Neural cell (in vitro differentiated cells): ENCODE measurements around the gene FAM174C. TPM values are rescaled to one million over a fixed set of nuclear protein-coding genes. Genes with fewer than 3 reads are reported as not detected.

ENCODE experiments used
- H2AFZ ChIP-seq: fragments of 200-600, 300-800 bp; sonication (generic), shearing (Covaris generic); 2 replicates; pipeline ENCODE4 v1.6.0; 2014; ENCODE audit warnings: low read depth, mild to moderate bottlenecking, antibody characterized with exemption, low read length, moderate library complexity
- H3F3A ChIP-seq: fragments of 200-600 bp; shearing (Covaris generic); 2 replicates; pipeline ENCODE4 v1.6.1; 2016; ENCODE audit warnings: mild to moderate bottlenecking, moderate library complexity, mixed read lengths, antibody characterized with exemption, low read length; ENCODE audit not compliant: insufficient read depth, poor library complexity, severe bottlenecking
- H3K27ac ChIP-seq: fragments of 200-600, 300-800 bp; sonication (generic), shearing (Covaris generic); 2 replicates; pipeline ENCODE4 v1.5.1; 2014; ENCODE audit warnings: mild to moderate bottlenecking, low read length, moderate library complexity
- H3K27me3 ChIP-seq: fragments of 300-800, 200-600 bp; sonication (generic), shearing (Covaris generic); 2 replicates; pipeline ENCODE4 v1.6.0; 2014; ENCODE audit warnings: mild to moderate bottlenecking, low read depth, low read length, moderate library complexity; ENCODE audit not compliant: insufficient read depth
- H3K36me3 ChIP-seq: fragments of 300-800, 200-600 bp; sonication (generic), shearing (Covaris generic); 2 replicates; pipeline ENCODE4 v1.5.1; 2014; ENCODE audit warnings: mild to moderate bottlenecking, antibody characterized with exemption, low read length, moderate library complexity; ENCODE audit not compliant: insufficient read depth
- H3K4me2 ChIP-seq: fragments of 300-800, 200-600 bp; sonication (generic), shearing (Covaris generic); 2 replicates; pipeline ENCODE4 v1.6.0; 2014; ENCODE audit warnings: mild to moderate bottlenecking, low read length
- H3K4me3 ChIP-seq: fragments of 300-800, 200-600 bp; sonication (generic), shearing (Covaris generic); 2 replicates; pipeline ENCODE4 v1.5.1; 2014; ENCODE audit warnings: mild to moderate bottlenecking, low read length, moderate library complexity
- H3K79me2 ChIP-seq: fragments of 200-600 bp; shearing (Covaris generic); replicated peaks from 2 replicates; pipeline ENCODE4 v1.6.0; 2014; ENCODE audit warnings: mild to moderate bottlenecking, low read length, moderate library complexity; ENCODE audit not compliant: insufficient read depth
- H3K9ac ChIP-seq: fragments of 300-800, 200-600 bp; sonication (generic), shearing (Covaris generic); 2 replicates; pipeline ENCODE4 v1.6.1; 2016; ENCODE audit warnings: mild to moderate bottlenecking, low read length, mixed read lengths
- H3K9me2 ChIP-seq: fragments of 200-600 bp; shearing (Covaris generic); 2 replicates; pipeline ENCODE4 v1.6.1; 2016; ENCODE audit warnings: mild to moderate bottlenecking, low read length, mixed read lengths; ENCODE audit not compliant: insufficient read depth
- H3K9me3 ChIP-seq: fragments of 200-600, 300-800 bp; sonication (generic), shearing (Covaris generic); 2 replicates; pipeline ENCODE4 v1.6.1; 2016; ENCODE audit warnings: mild to moderate bottlenecking, mixed run types, low read length, moderate library complexity, mixed read lengths
- H4K20me1 ChIP-seq: fragments of 200-600 bp; shearing (Covaris generic); 2 replicates; pipeline ENCODE4 v1.6.1; 2016; ENCODE audit warnings: mild to moderate bottlenecking, mixed run types; ENCODE audit not compliant: insufficient read depth
- EP300 ChIP-seq: fragments of 450-650 bp; conservative IDR thresholded peaks from 2 replicates; pipeline ENCODE4 v1.6.1; 2014; ENCODE audit warnings: antibody characterized with exemption, mild to moderate bottlenecking, moderate library complexity; ENCODE audit not compliant: poor library complexity, severe bottlenecking
- EZH2 ChIP-seq: fragments of 200-600, 300-800 bp; shearing (Covaris generic), sonication (generic); IDR thresholded peaks from 2 replicates; pipeline ENCODE4 v1.6.1; 2014; ENCODE audit warnings: antibody characterized with exemption, low read length, borderline replicate concordance, mild to moderate bottlenecking; ENCODE audit not compliant: insufficient read depth, poor library complexity, severe bottlenecking
- MXI1 ChIP-seq: fragments of 450-650 bp; conservative IDR thresholded peaks from 2 replicates; pipeline ENCODE4 v1.6.1; 2014; ENCODE audit warnings: antibody characterized with exemption, mild to moderate bottlenecking; ENCODE audit not compliant: poor library complexity, severe bottlenecking
- POLR2AphosphoS5 ChIP-seq: IDR thresholded peaks from 2 replicates; pipeline ENCODE4 v1.6.1; 2012
- RAD21 ChIP-seq: fragments of 450-650 bp; conservative IDR thresholded peaks from 2 replicates; pipeline ENCODE4 v1.6.1; 2014; ENCODE audit warnings: antibody characterized with exemption, mild to moderate bottlenecking, moderate library complexity
- SMC3 ChIP-seq: fragments of 450-650 bp; conservative IDR thresholded peaks from 2 replicates; pipeline ENCODE4 v1.6.1; 2014; ENCODE audit warnings: antibody characterized with exemption, mild to moderate bottlenecking, moderate library complexity; ENCODE audit not compliant: poor library complexity
- TAF1 ChIP-seq: IDR thresholded peaks from 2 replicates; pipeline ENCODE4 v1.6.1; 2012; ENCODE audit warnings: low read depth
- polyA plus RNA-seq: library from polyadenylated mRNA; depleted of rRNA; stranded (reverse); fragments of >200 nt; gene quantifications from 2 replicates; pipeline ENCODE4 v1.2.3, GENCODE V29; 2014
- TF ChIP-seq, protein P1 (sequence below): fragments of 450-650 bp; IDR thresholded peaks from 2 replicates; pipeline ENCODE4 v1.5.1; 2014; ENCODE audit warnings: antibody characterized with exemption, mild to moderate bottlenecking, moderate library complexity; ENCODE audit not compliant: poor library complexity, severe bottlenecking
- TF ChIP-seq, protein P2 (sequence below): IDR thresholded peaks from 2 replicates; pipeline ENCODE4 v1.6.1; 2012; ENCODE audit warnings: borderline replicate concordance

Gene FAM174C
- polyA plus RNA-seq, 1 donor from 2014 or later = 28.4 TPM

DNA sequence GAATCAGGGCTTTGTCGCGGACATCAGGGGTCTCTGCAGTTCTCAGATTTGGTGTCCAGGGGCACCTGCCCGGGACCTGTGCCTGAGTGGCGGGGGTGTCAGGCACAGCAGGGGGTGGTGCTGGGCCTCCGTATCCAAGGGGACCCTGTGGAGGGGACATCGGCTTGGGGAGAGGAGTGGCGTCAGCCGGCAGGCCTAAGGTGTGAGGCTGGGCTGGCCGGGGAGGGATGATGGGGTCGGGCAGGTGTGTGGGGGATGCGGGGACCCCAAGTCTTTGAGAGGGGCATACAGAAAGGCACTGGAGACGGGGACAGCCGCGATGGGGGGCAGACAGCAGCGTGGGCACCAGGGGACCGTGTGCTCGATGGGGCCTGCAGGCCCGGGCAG is 12.9 kb downstream of the FAM174C start:
- Histone ChIP-seq H4K20me1 (no peaks in the 10 kb centered on the region), H3K79me2 (peaks cover 31% of the 10 kb centered on the region), H3K4me2 (no peak overlapping the region), H3K9ac (no peak overlapping the region), H3K4me3 (peak overlapping the region; percentile 92), H3K27me3 (no peaks in the 10 kb centered on the region), H3K27ac (no peak overlapping the region), H3F3A (no peaks in the 10 kb centered on the region), H3K9me2 (no peaks in the 10 kb centered on the region), H3K36me3 (no peaks in the 10 kb centered on the region), H3K9me3 (no peaks in the 10 kb centered on the region), H2AFZ (no peak overlapping the region)
- TF ChIP-seq, protein P1, sequence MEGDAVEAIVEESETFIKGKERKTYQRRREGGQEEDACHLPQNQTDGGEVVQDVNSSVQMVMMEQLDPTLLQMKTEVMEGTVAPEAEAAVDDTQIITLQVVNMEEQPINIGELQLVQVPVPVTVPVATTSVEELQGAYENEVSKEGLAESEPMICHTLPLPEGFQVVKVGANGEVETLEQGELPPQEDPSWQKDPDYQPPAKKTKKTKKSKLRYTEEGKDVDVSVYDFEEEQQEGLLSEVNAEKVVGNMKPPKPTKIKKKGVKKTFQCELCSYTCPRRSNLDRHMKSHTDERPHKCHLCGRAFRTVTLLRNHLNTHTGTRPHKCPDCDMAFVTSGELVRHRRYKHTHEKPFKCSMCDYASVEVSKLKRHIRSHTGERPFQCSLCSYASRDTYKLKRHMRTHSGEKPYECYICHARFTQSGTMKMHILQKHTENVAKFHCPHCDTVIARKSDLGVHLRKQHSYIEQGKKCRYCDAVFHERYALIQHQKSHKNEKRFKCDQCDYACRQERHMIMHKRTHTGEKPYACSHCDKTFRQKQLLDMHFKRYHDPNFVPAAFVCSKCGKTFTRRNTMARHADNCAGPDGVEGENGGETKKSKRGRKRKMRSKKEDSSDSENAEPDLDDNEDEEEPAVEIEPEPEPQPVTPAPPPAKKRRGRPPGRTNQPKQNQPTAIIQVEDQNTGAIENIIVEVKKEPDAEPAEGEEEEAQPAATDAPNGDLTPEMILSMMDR = no peak
- no peak for TF ChIP-seq TAF1
- TF ChIP-seq MXI1 = no peak
- TF ChIP-seq SMC3 = no peak
- TF ChIP-seq RAD21 = no peak
- TF ChIP-seq, protein P2, sequence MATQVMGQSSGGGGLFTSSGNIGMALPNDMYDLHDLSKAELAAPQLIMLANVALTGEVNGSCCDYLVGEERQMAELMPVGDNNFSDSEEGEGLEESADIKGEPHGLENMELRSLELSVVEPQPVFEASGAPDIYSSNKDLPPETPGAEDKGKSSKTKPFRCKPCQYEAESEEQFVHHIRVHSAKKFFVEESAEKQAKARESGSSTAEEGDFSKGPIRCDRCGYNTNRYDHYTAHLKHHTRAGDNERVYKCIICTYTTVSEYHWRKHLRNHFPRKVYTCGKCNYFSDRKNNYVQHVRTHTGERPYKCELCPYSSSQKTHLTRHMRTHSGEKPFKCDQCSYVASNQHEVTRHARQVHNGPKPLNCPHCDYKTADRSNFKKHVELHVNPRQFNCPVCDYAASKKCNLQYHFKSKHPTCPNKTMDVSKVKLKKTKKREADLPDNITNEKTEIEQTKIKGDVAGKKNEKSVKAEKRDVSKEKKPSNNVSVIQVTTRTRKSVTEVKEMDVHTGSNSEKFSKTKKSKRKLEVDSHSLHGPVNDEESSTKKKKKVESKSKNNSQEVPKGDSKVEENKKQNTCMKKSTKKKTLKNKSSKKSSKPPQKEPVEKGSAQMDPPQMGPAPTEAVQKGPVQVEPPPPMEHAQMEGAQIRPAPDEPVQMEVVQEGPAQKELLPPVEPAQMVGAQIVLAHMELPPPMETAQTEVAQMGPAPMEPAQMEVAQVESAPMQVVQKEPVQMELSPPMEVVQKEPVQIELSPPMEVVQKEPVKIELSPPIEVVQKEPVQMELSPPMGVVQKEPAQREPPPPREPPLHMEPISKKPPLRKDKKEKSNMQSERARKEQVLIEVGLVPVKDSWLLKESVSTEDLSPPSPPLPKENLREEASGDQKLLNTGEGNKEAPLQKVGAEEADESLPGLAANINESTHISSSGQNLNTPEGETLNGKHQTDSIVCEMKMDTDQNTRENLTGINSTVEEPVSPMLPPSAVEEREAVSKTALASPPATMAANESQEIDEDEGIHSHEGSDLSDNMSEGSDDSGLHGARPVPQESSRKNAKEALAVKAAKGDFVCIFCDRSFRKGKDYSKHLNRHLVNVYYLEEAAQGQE = no peak
- TF ChIP-seq EP300 = no peak
- no peak for TF ChIP-seq POLR2AphosphoS5
- TF ChIP-seq EZH2 = no peak

DNA sequence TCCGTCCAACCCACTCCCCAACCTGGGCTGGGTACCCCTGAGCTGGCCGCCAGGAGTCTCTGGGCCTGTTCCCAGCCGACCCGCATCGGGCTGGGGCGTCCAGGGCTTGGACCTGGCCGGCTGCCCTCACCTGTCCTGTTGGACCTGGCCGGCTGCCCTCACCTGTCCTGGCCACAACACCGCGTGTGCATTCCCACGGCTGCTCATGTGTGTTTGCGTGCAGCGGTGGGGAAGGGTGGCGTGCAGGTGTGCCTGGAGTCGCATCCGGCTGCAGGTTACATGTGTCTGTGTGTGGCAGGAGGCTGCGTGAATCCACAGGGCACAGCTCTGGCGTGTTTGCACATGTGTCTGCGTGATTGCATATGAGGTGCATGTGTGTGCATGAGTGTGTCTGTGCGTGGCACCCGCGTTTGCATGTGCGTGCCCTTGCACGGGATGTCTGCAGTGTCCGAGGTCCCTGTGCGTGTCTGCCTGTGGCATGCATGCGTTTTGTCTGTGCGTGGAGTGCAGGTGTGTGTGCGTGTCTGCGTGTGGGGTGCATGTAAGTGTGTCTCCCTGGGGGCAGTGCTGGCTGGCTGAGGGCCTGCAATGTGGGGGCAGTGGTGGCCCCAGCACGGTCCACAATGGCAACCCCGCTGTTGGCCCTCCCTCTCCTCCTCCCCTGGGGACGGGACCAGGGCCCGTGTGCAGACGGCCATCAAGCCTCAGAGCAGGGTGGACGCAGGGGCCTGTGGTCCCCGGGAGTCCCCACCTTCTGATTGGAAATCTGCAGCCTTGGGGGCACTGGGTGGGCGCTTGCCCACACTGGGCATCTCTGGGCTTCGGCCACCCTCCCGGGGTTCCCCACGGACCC is 13.7 kb downstream of the FAM174C start:
- Histone ChIP-seq H3K27ac (no peak overlapping the region), H3K36me3 (no peaks in the 10 kb centered on the region), H3K27me3 (no peaks in the 10 kb centered on the region), H4K20me1 (no peaks in the 10 kb centered on the region), H3K9me2 (no peaks in the 10 kb centered on the region), H3K9ac (no peak overlapping the region), H3K9me3 (no peaks in the 10 kb centered on the region), H2AFZ (no peak overlapping the region), H3K4me3 (peak overlapping the region; percentile 92), H3F3A (no peaks in the 10 kb centered on the region), H3K4me2 (no peak overlapping the region), H3K79me2 (peaks cover 31% of the 10 kb centered on the region)
- TF ChIP-seq TAF1 (no peak), SMC3 (no peak), POLR2AphosphoS5 (no peak), RAD21 (no peak)
- TF ChIP-seq, protein P1 = no peak
- TF ChIP-seq, protein P2 = no peak
